ENCODE measurements around the gene NLRP5.

- no peak for TF ChIP-seq EZH2phosphoT487 (IDR thresholded peaks at IDR 0.05; ENCODE audit: insufficient read depth, low read depth)
- TF ChIP-seq EZH2 (IDR thresholded peaks at IDR 0.05; ENCODE audit: insufficient read depth, poor library complexity, severe bottlenecking): no peak
These were observed 110.1 kb downstream of the NLRP5 start for GRCh38 chr19:56096665-56097064.

Measured in GM23248 (cell line).